NCI-H774 (cell line): ENCODE data around the gene COX5B.
"Not testable (repeated sequence)": the region's sequence is repeated elsewhere in the genome, so short reads cannot be mapped to it uniquely, and the experiment has no call there.

ENCODE experiments used
- DNase-seq: peaks from one replicate; lab custom pipeline; 2025; lab: John Stamatoyannopoulos, UW

The COX5B gene

DNA sequence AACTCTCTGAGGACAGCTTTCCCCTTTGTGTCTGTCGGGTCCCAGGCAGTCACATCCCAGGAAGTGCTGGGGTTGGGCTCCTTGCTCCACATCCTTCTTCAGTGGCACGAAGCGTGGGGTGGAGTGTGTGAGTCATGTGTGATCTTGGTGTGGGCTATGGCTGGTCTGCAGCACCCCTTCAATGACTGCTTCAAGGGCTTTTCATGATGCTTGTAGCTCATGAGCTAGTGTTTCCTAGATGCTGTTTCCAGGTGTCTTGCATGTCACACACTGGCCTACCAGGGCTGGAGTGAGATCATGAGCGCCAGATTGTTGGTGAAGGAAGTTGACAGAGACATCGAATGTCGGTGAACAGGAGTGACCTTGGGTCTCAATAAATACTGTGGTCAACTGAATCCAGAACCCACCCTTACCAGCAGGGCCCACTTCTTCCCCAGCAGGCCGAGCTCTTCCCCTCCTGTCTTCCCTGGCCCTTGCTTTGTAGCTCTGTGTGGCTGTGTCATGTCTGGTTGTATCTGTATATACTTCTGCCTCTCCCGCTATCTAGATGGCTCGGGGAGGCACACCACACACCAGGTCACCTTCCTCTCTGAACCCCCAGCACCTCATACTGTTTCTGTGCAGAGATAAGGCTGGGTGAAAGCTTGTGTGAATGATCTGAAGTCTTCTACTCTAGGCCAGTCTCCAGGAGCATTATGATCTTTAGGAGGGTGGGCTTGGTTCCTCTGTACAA, 27.5 kb downstream of the COX5B start:
- no peak for DNase-seq

DNA sequence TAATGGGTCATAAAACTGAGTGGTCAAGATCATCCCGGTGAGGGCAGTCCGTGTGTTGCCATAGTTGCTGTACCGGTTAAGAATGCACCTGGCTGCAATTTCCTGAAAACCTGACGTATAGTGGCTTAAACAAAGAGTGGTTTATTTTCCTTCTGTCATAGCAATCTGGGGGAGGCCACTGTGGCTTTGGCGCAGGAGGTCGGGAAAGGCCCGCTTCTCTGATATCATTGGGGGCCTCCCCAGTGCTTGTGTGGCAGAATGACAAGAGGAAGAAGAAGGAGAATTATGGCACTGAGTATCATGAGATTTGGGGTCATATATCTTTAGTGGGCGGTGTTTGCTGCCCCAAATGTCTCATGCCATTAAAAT, 28.0 kb downstream of the COX5B start:
- DNase-seq: peak; percentile 54

DNA sequence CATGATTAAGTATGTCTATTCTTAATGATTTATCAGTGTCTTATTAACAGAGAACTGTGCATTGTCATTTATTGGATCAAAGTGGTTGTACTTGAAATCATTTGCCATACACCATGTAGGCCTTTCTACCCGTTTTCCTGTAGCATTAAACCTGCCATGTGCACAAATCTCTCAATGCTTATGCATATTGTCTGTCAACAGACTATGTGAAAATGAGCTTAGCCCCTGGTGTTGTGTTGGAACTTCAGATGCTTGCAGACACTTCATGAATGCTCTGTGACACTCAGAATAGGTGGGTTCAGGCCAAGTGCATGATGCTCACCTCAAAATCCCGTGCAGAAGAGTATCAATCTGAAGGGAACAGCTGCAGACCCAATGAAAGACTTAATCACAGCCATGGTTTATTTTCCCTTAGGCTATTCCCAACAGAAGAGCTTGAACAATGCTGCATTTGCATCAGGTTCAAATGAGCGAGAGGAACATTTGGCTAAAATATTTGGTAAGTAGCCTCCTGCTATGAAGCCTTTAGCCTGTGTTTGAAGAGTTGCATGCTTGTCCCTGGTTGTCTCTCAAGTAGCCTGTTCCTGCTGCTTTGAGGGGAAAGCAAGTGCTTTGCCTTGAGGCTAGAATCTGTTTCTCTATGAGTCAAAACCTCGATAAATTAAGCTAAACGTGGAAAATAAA, 29.7 kb downstream of the COX5B start:
- DNase-seq: no peak

DNA sequence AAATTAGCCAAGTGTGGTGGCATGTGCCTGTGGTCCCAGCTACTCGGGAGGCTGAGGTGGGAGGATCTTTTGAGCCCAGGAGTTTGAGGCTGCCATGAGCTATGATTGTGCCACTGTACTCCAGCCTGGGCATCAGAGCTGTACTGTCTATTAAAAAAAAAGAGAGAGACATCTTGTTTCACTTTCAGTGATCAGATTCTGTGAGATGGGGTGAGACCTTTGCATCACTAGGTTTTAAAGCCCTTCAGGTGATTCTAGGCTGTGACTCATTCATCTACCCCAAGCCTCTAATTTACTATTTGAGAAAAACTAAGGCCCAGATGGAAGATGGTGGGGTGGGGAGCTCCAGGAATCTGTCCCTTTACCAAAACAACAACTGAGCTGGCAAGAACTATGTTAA, 30.8 kb downstream of the COX5B start:
- no peak for DNase-seq

DNA sequence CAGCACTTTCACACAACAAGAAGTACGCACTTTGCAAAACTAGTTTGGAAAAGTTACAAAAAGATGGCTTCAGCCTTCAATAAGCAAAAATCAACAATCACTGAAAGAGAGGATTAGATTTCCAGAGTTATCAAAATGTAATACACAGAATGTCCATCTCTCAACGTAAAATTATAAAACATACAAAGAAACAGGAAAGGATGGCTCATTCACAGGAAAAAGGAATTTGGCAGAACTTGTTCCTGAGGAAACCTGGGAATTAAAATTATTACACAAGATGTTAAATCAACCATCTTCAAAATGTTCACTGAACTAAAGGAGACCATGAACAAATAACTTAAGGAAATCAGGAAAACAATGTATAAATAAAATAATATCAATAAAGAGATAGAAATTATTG, 31.6 kb downstream of the COX5B start:
- DNase-seq: no peak

DNA sequence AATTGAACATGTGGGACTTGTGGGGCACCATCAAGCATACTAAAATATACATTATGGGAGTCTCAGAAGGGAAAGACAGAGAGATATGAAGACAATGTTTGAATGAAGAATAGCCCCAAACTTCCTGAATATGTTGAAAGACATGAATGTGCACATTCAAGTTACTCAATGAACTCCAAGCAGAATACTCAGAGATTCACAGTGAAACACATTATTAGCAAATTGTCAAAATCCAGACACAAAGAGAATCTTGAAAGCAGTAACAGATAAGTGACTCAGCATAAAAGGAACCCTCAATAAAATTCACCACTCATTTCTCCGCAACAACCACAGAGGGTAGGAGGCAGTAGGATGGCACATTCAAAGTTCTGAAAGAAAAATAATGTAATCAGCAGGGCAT, 32.4 kb downstream of the COX5B start:
- DNase-seq: no peak

DNA sequence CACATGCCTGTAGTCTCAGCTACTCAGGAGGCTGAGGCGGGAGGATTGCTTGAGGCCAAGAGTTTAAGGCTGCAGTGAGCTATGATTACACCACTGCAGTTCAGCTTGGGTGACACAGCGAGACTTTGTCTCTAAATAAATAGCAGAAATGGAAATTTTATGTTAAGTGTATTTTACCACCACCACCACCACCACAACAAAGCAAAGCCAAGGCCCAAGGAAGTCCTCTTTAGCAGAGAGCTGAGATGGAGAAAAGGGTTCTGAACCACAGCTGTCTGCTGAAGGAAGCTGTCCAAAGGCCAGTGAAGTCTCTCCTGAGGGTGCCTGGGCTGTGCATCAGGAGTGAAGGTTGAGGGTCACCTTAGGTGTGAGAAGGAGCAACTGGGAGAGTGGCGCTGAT, 41.4 kb downstream of the COX5B start:
- DNase-seq: not testable (repeated sequence)

DNA sequence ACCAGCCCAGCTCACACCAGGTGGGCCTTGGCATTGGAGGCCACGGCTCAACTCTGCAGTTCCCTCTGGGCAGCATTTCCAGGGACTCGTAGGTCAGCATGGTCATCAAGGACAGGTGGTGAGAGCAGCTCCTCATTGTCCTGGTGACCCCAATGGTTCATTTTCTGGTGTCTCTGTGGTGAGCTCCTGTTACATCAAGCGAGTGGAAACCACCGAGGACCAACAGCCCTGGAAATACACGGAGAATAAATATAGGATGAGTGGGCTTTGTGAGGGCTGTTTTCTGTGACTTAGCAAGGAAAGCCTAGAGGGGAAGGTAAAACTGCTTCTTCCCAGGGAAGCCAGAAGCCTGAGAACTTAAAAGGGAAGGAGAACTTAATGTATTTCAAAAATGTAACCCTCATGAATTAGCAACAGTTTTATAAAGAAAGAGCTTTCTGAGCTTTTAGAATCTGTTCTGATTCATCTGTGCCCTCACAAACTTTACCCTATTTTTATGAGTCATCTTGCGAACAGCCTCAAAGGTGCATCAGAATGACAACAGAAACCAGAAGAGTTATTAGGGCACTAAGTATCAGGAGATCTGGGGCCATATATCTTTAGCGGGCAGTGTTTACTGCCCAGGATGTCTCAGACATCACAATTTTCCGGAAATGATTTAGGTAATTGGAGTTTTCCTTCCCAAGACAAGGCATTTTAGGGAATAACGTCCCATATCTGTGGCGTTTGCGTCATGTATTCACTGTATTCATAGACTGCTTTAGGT, 42.4 kb downstream of the COX5B start:
- no peak for DNase-seq

DNA sequence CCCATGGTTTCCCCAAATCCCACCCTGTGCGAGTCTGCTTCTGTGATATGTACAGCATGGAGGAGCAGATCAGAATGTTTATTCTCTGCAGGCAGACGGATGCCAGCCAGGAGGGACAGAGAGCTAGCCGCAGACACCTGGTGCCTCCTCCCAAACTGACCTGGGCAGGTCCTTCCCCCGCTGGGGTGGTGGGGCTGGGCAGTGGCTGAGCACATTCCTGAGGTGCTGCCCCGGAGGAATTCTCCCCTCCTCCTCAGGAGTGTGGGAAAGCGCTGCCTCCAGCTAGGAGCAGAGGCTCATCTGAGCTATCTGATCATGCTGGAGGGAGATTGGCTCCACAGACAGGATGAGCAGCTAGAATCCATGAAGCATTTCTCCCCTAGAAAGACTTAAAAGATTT, 45.3 kb downstream of the COX5B start:
- DNase-seq: no peak

DNA sequence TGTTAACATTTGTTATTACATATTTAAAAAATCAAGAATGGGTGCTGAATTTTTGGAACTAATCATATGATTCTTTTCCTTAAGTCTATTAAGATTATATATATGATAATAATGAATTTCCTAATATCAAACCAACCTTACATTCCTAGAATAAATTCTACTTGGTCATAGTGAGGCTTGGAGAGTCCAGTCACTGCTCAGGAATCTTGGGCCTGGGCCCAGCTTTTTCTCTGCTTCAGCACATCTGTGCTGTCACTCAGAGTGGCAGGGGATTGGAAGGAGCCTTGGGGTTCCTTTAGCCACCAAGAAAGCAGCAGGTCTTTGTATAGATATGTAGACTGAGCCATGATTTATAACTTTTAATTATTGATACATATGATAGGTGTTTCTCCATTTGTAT, 47.6 kb downstream of the COX5B start:
- no peak for DNase-seq

DNA sequence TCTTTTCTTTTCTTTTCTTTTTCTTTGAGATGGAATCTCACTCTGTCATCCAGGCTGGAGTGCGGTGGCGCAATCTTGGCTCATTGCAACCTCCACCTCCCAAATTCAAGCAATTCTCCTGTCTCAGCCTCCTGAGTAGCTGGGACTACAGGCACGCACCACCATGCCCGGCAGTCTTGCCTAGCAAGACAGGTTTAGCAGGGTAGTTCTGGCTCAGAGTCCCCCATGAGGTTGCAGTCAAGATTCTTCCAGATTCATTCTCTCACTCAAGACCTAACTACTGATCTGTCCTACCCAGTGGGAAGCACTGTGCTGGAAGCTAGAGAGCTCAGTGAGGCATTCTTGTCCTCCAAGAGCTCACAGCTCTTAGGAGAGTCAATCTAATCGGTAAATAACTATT, 49.9 kb downstream of the COX5B start:
- no peak for DNase-seq

DNA sequence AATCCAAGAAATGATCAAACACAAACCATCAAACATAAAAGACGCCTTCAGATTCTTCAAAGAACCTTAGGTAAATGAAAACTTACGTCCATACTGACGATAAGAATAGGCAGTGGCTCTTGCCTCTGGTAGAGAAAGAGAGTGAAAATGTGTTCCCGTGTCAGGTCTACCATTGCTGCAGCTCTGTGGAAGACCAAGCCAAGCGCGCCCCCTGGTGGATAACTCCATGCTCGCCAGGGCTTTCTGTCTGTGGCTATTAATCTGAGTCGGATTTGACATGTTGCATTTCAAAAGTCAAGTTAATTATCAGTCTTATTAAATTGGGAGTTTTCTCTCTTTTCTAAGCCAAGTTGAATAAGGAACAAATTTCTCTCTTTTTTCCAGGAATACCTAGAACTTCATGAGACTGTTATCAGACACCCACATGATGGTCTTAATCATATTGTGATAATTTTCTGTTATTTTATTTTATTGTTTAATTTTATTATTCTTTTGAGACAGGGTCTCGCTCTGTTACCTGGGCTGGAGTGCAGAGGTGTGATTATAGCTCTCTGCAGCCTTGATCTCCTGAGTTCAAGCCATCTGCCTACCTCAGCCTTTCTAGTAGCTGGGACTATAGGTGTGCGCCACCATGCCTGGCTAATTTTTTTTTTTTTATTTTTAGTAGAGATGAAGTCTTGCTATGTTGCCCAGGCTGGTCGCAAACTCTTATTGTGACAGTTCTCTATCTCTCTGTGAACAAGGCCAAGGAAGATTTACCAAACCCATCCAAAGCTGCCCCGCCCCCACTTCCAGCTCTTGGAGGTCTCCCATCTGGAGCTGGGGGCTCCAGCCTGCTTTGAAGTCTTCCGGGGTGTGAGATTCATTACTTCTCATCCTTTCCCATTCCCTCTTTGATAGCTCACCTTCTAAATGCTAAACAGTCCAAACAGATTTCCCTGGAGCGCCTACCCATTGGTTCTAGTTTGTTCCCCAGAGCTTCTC, 51.7 kb downstream of the COX5B start:
- peak; percentile 71 for DNase-seq
